Kidney capillary endothelial cell (primary cell): Measurements from ENCODE around the gene KLF16.
"Not testable (repeated sequence)": the region's sequence is repeated elsewhere in the genome, so short reads cannot be mapped to it uniquely, and the experiment has no call there.

Experiments used
- DNase-seq: peaks from one replicate; pipeline ENCODE4 v3.0.0-alpha.2; 2018; ENCODE audit warnings: low spot score

Gene KLF16

DNA sequence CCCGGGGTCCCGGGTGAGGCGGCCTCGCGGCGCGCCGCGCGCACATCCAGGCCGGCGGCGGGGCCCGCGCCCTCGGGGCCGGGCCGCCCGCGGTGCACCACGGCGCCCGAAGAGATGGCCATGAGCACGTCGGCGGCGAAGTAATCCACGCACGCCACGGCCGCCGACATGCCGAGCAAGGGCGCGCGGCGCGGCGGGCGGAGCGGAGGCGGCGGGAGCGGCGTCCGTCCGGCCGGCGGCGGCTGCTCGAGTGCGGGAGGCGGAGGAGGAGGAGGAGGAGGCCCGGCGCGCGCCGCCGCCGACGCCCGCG, at the start of gene KLF16:
Gene KLF16, minus strand, starts transcription at position 252 of the 310 bp plus-strand sequence. Its CDS starts 82 bp downstream, at position 170.
- no peak for DNase-seq

DNA sequence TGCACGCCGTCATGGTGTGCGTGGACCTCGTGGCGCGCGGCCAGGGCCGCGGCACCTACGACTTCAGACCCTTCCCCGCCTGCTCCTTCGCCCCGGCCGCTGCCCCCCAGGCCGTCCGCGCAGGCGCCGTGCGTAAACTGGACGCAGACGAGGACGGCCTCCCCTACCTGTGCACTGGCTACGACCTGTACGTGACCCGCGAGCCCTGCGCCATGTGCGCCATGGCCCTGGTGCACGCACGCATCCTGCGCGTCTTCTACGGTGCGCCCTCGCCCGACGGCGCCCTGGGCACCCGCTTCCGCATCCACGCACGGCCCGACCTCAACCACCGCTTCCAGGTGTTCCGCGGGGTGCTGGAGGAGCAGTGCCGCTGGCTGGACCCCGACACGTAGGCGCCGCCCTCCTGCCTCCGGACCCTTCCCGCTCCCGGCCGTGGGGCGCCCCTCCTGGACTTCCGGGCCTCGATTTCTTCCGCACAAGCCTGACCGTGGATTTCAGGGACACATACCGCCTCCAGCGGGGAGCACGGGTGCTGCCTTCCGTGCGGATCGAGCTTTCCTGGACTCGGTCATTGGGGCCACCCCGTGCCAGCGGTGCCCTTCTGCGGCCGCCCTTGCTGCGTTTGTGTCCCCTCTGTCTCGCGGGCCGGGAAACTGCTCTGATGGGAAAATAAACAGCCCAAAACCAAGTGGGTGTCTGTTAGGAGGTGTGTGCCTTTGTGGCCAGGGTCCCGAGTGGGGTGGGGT, 49.6 kb upstream of the KLF16 start:
- no peak for DNase-seq

DNA sequence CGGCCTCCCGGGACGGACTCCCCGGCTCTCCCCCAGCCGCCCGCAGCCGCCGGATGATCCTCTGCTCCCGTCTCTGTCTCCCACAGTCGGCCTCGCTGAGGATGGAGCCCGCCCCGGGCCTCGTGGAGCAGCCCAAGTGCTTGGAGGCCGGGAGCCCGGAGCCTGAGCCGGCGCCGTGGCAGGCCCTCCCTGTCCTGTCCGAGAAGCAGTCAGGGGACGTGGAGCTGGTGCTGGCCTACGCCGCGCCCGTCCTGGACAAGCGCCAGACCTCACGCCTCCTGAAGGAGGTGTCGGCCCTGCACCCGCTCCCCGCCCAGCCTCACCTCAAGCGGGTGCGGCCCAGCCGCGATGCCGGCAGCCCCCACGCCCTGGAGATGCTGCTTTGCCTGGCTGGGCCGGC, 48.6 kb upstream of the KLF16 start:
- DNase-seq = no peak

DNA sequence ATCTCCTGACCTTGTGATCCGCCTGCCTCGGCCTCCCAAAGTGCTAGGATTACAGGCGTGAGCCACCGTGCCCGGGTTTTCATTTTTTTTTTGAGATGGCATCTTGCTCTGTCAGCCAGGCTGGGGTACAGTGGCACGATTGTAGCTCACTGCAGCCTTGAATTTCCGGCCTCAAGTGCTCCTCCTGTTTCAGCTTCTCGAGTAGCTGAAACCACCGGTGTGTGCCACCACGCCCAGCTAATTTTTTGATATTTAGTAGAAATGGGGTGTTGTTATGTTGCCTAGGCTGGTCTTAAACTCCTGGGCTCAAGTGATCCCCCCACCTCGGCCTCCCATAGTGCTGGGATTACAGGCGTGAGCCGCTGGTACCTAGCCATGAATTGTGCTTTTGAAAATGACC, 47.7 kb upstream of the KLF16 start:
- DNase-seq = no peak

DNA sequence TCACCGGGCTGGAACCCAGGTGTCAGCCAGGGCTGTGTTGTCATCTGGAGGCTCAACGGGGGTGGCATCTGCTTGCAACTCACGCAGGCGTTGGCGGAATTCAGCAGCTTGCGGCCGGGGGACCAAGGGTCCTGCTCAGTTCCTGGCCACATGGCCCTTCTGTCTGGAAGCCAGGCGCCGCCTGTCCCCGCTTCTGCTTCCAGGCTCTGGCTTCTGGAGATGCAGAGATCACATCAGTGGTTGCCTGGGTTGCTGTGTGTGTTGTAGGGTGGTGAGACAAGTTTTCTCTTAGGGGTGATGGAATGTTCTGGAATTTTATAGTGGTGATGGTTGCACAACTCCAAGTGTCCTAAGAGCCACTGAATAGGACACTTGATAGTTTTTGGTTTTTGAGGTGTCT, 46.8 kb upstream of the KLF16 start:
- DNase-seq = no peak

DNA sequence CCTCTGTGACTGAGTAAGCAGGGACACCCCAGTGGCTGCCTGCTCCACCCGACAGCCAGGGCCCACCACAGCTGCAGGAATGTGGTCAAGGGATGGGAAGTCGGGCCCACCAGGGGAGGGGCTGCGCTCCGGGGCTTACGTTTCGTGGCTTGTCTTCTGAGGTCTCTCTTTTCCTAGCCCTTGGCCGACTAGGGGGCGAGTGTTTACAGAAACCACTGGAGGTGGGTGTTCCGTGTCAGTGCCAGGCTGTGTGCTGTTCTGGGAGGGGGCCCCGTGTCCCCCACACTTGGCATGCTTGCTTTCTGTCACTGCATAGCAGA, 46.3 kb upstream of the KLF16 start:
- DNase-seq = no peak

DNA sequence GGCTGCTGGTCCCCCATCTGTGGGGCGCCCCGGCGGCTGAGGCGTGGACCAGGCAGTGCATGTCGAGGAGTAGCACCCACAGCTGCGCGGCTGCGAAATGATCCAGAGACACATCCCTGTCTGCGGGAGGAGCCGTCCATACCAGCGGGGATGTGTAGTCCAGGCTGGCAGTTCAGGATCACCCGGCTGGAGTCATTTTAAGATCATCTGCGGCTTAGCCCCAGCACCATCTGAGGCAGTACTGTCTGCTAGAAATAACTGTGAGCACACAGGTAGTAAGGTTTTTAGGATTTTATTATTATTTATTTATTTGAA, 44.9 kb upstream of the KLF16 start:
- no peak for DNase-seq

DNA sequence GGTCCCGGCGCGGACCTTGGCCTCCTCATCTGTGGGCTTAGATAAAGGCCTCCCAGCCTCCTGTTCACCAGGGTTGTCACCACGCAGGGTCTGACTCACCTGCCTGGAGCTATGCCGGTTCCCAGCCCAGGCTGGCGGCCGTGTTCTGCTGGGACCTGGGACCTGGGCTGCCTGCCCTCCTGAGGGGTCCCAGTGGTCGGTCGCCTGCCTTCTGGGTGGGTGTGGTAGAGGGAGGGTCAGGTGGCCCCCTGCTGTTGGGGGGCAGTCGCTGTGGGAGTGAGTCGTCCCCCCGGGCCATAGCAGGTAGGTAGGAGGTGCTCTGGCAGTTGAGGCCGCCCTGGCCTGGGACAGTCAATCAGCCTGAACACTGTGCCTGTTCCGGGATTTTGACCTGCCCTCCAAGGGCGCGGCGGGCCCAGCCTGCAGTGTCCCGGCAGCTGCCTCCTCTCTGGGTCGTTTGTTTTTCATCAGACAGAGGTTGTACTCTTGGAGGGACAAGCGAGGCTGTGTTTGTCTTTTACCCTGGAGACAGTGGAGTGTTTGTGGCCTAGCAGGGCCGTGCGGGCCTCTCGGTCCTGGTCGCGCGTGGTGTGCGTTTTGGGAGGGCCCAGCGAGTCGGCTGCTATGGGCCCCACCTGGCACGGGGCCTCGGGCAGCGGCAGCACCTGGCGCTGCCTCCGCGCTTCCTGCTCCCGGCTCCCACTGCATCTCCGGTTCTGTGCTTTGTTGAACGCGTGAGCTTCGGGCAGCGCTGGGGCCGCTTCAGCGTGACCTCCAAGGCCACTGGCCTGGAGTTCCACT, 44.4 kb upstream of the KLF16 start:
- no peak for DNase-seq

DNA sequence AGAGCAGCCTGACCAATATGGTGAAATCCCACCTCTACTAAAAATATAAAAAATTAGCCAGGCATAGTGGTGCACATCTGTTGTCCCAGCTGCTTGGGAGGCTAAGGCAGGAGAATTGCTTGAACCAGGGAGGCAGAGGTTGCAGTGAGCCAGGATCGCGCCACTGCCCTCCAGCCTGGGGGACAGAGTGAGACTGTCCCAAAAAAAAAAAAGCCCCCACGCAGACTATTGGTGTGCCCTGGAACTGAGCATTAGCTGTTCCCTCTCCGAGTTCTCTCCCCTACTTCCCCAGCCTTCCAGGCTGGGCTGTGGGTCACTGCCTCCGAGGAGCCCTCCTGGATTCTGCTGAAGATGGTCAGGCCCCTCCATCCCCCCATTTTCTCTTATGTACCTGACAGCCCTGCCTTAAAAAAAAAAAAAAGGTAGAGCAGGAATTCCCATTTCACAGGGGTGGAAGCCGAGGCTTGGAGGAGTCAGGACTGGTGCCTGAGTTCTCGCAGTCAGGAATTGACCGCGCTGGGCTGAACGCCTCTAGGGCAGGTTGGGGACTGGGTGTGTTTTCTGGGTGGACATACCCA, 43.7 kb upstream of the KLF16 start:
- no peak for DNase-seq

DNA sequence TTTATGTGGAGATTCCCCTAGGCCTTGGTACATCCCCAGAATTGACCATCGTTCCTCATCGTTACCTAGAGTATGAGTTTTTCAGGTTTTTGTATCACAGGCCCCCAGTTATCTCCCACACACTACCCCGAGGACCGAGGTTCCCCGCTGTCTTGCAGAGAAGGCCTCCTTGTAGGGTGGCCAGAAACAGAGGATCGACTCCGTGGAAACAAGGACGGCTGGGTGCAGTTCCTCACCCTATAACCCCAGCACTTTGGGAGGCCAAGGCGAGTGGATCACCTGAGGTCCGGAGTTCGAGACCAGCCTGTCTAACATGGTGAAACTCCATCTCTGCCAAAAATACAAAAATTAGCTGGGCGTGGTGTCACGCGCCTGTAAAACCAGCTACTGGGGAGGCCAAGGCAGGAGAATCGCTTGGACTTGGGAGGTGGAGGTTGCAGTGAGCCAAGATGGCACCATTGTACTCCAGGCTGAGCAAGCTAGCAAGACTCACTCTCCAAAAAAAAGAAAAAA, 42.5 kb upstream of the KLF16 start:
- DNase-seq = no peak

DNA sequence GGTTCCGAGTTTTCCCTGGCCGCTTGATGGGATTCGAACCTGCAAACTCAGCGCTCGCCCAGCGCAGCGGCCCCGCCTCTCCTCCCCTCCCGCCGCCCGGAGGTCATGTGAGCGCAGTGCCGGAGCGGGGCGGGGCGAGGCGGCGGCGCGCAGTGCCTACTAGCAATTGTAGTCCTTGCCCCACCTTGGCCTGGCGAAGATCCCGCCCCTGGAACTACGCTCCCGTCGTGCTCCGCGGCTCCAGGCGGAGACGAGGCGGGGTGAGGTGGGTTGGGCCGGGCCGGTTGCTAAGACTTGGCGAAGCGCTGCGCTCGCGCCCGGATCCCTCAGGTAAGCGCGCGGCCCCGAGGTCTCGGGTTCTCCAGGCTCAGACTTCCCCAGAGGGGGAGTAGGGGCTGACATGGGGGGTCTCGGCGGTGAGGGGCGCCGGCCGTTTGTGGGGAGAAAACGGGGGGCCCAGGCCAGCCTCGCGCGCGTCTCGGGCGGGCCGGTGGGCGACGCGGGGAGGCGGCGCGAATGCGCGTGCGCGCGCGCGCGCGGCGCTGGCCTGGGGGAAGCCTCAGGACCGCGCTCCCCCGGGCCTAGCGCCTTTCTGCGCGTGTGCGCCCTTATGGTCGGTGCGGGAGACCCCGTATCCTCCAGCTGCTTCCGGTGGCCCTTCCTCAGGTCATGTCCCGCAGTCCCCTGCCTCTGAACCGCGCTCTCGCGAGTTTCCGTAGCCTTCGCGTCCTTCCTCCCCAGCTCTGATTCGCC, 41.9 kb upstream of the KLF16 start, which contains the start of the genes ADAT3 and SCAMP4:
Gene ADAT3, plus strand, starts transcription at position 290 of the 753 bp plus-strand sequence. CDS start 6,649 bp downstream, outside the sequence.
Gene SCAMP4, plus strand, starts transcription at position 290 of the 753 bp plus-strand sequence. CDS start 9,621 bp downstream, outside the sequence.
- DNase-seq = peak; percentile 97

DNA sequence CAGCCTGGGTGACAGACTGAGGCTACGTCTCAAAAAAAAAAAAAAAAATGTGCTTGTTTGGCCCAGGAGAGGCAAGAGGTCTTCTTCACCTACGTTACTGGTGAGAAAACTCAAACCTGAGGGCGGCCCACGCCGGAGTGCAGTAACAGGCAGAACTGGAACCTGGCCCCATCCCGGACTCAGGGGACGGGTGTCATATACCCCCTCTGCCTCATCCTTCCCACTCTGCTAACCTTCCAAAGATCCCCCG, 41.4 kb upstream of the KLF16 start:
- DNase-seq = no peak

DNA sequence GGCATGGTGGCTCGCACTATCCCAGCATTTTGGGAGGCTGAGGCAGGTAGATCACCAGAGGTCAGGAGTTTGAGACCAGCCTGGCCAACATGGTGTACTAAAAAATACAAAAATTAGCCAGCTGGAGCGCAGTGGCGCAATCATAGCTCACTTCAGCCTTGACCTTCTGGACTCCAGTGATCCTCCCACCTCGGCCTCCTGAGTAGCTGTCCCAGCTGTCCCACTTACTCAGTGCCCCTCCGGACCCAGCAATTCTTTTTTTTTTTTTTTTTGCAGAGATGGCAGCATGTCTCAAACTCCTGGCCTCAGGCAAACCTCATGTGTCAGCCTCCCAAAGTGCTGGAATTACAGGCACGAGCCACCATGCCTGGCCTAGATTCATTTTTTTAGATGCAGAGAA, 39.5 kb upstream of the KLF16 start:
- no peak for DNase-seq

DNA sequence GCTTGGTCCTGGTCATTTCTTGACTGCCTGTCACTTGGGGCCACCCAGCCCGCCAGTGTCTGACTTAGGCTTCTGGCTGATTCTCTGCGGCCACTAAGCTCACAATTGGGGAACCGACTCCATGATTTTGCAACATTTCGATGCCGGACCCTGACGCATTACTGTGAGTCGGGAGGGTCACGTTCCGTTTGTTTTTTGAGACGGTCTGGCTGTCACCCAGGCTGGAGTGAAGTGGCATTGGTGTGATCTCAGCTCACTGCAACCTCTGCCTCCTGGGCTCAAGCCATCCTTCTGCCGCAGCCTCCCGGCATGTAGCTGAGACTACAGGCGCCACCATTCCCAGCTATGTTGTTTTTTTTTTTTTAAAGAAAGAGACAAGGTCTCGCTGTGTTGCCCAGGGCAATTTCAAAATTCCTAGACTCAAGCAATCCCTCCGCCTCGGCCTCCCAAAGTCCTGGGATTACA, 38.6 kb upstream of the KLF16 start:
- DNase-seq = no peak

DNA sequence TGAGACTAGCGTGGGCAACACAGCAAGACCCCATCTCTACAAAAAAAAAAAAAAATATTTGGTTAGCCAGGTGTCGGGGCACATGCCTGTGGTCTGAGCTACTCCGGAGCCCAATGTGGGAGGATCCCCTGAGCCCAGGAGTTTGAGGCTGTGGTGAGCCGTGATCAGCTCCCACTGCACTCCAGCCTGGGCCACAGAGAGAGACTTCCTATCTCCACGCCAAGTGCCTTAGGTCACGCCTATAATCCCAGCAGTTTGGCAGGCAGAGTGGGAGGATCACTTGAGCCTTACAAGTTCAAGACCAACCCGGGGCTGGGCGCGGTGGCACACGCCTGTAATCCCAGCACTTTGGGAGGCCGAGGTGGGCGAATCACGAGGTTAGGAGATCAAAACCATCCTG, 33.1 kb upstream of the KLF16 start:
- DNase-seq = no peak

DNA sequence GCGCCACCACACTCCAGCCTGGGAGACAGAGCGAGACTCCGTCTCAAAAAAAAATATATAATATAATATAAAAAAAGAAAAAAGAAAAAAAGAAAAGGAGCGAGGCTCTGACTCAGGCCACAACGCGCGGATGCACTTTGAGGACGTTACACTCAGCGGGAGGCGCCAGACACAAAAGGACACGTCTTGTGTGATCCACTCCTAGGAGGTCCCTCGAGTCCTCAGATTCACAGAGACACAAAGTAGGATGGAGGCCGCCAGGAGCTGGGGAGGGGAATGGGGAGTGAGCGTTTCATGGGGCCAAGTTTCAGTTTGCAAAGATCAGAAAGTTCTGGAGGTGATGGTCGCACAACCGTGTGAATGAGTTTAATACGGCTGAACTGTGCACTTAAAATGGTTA, 30.4 kb upstream of the KLF16 start:
- DNase-seq = no peak

DNA sequence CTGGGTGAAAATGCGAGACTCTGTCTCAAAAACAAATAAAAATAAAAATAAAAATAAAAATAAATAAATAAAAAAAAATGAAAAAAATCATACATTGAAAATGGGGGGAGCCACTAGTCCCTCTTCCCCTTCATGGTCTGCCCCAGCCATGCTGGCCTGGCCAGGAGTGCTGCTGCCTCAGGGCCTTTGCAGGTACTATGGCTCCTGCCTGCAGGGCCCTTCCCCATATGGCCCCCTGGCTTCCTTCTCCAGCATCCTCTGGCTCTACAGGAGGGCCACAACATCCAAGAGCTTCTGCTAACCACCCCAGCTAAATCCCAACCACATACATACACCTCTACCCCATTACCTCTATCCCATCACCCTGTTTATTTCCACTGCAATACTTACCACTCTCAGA, 26.5 kb upstream of the KLF16 start:
- DNase-seq = no peak

DNA sequence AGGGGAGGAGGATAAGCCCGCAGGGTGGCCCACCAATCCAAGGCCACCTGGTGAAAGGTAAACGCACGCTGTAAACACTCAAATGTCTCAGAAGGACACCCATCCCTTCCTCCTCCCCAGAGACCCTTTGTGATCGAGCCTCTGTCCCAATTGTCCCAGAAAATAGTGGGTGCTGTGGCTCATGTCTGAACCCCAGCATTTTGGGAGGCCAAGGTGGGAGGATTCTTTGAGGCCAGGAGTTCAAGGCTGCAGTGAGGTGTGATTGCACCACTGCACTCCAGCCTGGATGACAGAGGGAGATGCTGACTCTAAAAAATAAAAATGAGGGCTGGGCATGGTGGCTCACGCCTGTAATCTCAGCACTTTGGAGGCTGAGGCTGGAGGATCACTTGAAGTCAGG, 25.0 kb upstream of the KLF16 start:
- no peak for DNase-seq

DNA sequence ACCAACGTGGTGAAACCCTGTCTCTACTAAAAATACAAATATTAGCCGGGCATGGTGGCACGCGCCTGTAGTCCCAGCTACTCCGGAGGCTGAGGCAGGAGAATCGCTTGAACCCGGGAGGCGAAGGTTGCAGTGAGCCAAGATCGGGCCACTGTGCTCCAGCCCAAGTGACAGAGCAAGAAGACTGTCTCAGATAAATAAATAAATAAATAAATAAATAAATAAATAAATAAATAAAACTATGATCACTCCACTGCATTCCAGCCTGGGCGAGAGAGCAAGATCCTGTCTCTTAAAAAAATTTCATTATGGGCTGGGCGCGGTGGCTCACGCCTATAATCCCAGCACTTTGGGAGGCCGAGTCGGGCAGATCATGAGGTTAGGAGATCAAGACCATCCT, 23.0 kb upstream of the KLF16 start:
- DNase-seq = not testable (repeated sequence)

DNA sequence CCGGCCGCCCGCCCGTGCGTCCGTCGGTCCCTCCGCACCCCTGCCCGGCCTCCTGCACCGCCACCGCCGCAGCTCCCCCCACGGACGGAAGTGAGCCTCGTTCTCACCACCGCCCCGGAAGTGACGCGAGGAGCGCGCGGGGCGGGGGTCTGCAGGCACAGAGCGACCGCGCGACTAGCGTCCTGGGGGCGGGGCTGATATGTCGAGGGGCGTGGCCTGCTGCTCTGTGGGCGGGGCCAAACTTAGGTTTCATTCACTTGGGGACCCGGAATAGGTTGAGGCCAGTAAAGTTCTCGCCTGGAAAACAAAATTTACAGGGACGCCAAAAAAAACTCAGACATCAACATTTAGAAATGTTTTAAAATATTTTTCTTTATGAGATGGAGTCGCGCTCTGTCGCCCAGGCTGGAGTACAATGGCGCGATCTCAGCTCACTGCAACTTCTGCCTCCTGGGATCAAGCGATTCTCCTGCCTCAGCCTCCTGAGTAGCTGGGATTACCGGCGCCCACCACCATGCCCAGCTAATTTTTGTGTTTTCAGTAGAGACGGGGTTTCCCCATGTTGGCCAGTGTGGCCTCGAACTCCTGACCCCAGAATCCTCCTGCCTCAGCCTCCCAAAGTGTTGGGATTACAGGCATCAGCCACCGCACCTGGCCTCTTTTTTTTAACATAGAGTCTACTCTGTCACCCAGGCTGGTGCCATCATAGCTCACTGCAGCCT, 22.2 kb upstream of the KLF16 start, which contains the start of gene ABHD17A:
Gene ABHD17A, minus strand, starts transcription at position 99 of the 722 bp plus-strand sequence. CDS start 3,930 bp downstream, outside the sequence.
- DNase-seq = peak; percentile 93

DNA sequence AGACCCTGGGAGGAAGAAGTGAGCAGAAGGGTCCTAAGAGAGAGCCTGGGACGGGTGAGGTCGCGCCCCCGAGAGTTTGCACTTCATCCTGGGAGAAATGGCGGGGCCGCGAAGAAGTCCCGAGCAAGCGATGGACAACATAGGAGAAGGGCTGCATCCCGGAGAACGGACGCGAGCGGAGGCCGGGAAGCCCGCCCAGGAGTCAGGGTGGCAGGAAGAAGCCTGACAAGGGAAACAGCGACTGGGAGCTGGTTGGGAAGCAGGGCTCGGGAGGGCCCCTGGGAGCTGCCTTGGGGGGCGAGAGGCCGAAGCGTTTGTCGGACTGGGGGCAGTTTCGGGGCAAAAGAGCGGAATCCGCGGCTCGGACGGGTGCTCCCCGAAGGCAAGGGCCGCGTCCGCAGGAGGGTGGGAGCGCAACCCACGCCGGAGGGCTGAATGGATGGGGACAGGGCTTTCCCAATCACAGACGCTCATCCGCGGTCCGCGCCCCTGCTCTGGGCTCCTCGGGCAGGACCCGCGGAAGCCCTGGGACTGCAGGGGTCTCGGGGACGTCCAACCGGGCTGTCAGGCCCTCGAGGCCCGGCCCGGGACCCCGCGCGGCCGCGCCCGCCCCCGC, 21.4 kb upstream of the KLF16 start:
- no peak for DNase-seq
